Activated T-cell treated with anti-CD3 and anti-CD28 coated beads for 1 hour (primary cell): ENCODE measurements around the gene SLC30A2.

Experiments used
- DNase-seq: peaks from one replicate; pipeline ENCODE4 v3.0.0-alpha.2; 2020; ENCODE audit warnings: low read depth

SLC30A2 gene

DNA sequence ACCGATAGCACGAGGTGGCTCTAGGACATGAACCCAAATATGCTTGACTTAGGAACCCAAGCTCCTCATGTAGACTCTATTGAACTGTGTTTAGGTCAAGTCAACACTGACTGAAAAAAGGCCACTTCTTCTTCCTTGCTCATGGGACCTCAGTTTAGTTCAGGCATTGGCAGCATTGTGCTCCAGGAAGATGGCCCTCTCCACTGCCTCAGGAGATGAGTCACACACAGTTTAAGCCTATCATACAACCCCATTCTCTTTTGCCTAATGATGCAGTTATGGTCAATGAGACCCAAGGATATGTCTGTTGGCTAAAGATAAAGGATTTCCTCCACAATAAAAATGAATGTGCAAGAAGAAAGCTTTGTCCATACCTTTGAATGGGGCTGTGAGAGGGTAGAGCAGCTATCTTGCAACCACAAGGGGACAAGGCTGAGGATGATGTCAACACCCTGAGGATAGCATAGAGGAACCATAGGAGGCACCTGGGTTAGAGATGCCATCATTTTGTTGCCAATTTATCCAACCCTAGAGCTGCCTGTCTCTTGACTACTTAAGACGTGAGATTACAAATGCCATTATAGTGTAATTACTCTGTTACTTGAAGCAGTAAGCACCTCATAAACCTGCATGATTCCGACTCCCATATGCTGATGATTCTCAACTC is 24.5 kb upstream of the SLC30A2 start:
- DNase-seq: no peak

DNA sequence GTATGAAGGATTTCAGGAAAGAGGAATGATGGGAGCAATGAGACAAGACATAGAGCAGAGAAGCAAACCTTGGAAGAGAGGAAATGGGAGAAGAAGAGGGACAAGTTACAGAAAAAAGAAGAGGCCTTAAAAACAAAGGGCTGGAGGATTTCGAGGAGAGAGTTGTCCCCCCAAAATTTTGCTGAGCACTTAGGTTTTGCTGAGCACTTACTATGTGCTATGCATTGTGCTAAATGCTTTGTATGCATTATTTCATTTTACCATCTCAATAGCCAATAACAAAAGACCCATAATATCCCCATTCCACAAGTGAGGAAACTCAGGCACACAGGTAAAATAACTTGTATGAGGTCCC is 24.0 kb upstream of the SLC30A2 start:
- DNase-seq: no peak

DNA sequence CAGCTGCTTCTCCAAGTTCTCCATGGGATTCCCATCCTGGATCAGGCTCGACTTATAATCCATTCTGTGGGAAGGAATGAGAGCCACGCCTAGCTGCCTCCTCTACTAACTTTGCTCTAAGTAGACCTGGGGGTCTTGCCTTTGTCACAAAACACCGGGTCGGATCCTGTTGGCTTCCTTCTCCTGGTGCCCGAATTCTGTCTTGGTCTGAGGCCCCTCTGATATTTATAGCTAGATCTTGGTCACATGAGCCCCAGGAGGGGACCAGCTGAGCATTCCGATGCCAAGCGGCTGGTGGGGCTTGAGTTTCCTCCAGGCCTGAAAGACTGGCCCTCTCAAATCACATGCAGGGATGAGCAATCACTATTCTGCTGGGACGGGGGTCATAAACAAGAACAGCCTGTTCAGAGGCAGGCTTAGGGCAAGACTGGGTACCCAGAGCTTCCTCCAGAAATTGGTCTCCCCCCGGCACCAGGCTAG is 21.6 kb upstream of the SLC30A2 start, which contains the start of gene TRIM63:
Gene TRIM63, minus strand, starts transcription at position 199 of the 480 bp plus-strand sequence. Its CDS starts 136 bp downstream, at position 63.
- no peak for DNase-seq

DNA sequence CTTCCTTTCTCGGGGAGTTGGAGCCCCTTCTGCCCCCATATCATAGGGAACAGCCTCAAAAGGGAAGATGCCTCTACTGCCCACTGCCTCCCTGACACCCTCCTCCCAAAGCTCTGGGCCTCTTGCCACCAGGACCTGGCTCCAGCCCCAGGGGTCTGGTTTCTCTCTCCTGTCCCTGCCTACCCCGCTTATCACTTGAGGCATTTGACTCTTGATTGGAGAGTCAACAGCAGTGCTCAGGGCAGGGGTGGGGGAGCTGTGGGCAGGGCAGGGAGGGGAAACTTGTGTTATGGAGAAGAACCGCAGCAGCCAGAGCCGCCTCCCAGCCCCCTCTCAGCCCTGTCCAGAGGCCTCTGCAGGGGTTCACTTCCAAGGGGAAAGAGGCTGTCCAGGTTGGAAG is 20.9 kb upstream of the SLC30A2 start:
- no peak for DNase-seq

DNA sequence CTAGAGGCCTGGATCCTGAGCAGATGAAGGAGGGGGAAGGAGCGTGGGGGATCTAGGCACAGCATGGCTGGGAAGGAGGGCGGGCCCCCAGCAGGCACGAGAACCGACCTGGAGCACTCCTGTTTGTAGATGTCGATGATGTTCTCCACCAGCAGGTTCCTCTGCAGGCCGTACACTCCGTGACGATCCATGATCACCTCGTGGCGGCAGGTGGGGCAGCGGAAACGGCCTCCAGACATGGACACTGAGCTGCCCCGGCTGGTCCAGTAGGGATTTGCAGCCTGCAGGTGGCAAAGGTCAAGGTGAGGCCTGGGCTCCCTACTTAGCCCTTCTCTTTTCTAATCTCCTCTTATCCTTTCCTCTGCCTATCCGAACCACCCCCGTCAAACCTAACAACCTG is 20.2 kb upstream of the SLC30A2 start:
- DNase-seq: no peak

DNA sequence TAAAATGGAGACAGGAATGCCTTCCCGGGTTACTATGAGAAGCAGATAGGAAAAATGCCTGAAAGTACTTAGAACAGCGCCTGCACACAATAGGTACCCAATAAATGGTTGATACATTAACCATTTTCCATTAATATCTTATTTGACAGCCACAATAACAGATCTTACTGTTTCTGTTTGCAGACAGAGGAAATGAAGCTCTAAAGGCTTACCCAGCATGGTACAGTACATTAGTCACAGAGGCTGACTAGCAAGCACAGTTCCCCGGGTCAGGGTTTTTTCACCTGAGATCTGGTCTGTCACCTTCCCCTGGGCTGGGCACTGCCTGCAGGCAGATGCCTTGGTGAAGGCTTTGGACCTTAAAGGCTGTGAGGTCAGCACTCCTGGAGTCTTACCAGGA is 18.6 kb upstream of the SLC30A2 start:
- DNase-seq: no peak

DNA sequence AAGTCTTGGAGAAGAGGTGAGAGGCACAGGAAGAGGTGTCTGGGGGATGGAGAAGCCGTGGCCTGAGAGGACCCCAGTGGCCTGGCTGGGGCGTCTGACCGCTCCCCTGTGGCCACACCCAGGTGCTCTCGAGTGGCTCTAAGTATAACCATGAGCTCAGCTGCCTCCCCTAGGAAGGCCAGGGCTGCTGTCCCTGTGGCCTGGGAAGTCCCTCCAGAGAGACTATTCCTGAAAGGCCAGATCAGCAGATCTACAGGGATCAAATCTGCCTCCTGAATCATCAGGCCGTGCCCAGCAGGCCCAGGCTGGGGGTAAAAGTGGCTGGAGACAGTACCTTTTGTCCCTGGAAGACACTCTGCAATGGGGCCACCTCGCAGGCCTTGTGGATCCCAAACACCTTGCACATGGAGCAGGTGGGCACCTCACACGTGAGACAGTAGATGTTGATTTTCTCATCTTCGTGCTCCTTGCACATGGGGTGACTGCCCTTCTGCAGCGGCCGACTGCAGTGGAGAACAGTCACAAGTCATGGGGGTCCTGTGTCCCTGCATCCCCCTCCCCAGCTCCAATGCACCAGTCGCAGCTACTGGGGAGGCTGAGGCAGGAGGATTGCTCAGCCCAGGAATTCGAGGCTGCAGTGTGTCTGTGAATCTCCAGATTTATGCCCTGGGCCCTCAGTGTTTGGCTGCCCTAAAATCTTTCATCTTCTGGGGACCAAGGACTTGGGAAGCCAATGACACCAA is 15.1 kb upstream of the SLC30A2 start:
- DNase-seq: no peak

DNA sequence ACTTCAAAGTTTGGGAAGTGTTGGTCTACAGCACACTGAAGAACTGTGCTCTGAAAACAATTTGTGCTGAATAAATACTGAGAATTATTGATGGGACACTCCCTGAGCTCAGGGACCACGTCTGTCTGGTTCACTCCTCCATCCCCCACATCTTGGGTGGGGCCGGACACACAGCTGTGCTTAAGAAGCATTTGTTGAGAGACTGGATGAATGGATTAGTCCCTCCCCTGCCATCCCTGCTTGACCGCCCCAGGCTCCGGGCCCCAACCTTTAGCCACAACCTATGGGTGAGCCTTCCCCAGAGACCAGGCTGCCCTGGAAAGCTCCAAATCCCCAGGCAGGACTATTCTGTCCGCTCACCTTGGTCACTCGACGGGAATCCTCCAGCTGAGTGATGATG is 14.0 kb upstream of the SLC30A2 start:
- no peak for DNase-seq

DNA sequence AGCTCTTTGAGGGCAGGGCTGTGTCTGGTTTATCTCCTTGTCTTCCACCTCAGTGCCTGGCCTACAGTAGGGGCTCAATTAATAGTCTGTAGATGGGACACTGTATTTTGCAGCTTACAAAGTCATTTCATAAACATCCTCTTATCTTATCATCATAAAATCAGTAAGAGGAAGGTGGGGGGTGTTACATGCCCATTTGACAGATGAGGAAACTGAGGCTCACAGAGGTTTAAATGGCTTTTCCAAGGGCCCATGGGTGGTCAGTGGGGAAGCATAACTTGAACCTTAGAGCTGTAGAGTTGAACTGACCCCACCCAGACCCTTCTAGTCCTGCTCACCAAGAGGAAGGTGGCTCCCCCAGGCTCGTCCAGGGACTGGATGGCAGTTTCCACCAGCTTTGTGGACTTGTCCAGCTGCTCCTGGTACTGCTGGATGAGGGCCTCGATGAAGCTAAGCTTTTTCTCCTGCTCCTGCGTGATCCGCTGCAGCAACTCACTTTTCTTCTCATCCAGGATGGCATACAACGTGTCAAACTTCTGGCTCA is 12.2 kb upstream of the SLC30A2 start:
- DNase-seq: no peak

DNA sequence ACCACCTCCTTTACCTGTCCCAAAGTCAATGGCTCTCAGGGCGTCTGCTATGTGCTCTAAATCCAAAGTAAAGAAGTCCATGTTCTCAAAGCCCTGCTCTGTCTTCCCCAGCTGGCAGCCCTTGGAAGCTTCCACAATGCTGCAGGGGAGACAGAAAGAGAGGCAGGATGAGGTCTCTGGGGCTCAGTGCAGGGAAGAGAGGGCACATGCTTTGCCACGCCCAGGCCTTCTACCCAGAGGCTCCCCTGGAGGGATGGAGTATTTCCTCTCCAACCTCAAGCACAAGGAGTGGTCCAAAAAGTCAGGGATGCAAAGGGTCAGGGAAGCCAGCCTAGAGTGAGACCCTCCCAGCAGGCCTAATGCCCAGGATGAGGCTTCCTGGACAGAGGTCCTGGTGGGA is 11.3 kb upstream of the SLC30A2 start:
- no peak for DNase-seq

DNA sequence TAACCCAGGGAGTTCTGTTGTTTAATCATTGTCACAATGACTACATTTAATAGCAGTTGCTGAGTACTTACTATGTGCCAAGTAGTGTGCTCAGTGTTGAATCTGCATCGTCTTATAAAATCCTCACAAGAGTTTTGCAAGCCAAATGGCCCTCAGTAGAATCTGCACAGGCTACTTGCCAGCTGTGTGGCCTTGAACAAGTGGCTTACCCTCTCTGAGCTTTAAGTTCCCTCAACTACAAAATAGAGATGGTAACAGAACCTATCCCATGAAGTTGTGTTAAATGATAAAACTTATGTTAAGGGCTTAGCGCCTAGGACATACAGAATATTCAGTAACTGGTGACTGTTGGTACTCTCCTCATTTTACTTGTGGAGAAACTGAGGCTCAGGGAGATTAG is 9.1 kb upstream of the SLC30A2 start:
- no peak for DNase-seq

DNA sequence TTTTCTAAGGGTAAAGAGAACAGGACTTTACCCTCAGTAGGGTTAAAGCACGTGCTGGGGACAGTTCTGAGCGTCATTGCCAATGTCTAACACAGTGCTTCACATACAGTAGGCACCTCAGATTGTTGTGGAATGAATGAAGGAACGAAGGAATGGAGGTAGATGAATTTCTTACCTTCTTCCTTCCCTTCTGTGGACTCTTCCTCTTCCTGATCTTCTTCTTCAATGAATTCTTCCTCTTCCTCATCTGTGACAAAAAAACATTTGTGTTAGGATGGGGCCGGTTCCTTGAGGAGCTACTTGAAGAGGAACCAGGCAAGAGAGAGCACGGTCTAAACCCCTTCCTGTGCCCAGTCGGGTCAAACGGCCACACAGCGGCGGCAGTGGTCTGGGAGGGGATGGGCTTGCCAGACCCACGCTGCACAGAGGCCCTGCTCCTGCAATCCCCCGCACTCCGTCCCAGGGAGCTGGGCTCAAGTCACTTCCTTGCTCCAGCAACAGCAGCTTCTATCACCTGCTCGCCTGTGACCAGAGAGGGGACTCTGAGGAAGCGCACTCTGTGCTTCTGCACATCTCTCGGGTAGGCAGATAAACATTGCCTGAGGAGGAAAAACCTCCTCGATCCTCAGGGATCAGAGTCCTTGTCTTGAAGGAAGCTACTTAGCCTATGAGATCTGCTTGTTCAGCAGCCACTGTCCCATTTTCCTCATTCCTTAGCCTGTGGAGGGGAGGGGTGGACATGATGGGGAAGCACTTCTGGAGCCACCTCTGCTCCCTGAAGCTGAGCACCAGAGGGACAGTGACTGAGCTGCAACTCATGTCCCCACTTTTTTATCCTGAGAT is 8.0 kb upstream of the SLC30A2 start:
- no peak for DNase-seq

DNA sequence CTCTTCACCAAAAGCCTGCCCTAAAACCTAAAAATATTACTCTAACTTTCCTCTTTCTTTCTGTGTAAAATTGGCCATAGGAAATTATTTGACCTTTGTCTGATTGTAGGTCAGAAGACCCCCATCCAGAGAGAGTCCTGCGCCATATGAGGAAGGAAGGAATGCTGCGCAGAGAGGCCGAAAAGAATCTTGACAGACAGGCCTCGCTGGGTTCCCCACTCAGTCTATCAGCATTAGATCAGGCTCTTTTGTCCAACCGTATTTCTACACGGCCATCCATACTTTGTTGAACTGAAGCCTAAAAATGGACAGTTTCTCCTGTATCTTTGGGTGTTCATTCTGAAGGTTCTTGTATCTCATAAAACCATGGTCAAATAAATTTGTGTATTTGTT is 4.3 kb upstream of the SLC30A2 start:
- DNase-seq: no peak

DNA sequence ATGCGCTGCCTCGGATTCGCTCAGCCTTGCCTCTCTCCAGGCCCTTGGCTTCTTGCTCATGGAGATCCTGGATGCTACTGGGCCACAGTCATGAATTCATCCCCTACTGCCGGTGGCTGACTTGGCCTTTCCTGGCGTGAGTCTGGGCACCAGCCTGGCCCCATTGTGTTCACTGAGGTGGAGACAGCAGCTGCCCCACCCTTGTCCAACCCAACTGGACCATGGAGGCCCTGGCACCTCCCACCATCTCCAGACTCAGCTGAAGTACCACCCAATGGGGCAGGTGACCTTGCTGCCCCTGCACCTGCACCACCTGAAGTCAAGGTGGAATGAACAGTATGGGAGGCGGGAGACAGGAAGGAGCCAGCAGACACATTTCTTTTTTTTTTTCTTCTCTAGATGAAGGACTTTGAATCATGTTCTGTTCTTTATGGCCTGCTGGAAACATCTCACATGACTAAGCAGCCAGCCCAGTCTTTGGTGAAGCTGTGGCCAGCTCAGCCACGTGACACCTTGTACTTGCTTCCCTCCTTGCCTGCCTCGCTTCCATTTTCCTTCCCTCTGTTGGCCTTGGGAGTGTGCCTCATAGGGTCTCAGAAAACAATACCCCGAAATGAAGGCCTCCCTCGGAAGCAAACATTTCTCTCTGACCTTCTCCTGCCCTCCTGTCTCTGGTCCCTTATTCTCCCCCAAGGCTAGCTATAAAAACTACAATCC is 3.8 kb upstream of the SLC30A2 start:
- no peak for DNase-seq

DNA sequence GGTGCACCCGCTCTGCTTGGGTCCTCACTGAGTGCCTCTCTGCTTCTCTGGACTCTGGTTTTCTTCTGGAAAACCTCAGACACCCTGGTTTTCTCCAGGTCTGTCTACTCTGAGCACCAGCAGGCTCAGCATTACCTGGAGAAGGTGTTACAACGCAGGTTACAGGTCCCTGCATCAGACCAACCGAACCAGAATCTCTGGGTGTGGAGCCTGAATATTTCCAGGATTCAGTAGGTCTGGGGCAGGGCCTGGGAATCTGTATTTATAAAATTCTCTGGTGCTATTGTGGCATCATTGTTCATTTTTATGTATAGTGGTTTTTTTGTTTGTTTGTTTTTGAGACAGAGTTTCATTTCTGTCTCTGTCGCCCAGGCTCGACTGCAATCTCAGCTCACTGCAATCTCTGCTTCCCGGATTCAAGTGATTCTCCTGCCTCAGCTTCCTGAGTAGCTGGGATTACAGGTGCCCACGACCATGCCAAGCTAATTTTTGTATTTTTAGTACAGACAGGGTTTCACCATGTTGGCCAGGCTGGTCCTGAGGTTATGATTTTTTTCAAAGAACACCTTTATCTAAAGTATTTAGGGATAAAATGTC is 1.5 kb upstream of the SLC30A2 start:
- DNase-seq: no peak

DNA sequence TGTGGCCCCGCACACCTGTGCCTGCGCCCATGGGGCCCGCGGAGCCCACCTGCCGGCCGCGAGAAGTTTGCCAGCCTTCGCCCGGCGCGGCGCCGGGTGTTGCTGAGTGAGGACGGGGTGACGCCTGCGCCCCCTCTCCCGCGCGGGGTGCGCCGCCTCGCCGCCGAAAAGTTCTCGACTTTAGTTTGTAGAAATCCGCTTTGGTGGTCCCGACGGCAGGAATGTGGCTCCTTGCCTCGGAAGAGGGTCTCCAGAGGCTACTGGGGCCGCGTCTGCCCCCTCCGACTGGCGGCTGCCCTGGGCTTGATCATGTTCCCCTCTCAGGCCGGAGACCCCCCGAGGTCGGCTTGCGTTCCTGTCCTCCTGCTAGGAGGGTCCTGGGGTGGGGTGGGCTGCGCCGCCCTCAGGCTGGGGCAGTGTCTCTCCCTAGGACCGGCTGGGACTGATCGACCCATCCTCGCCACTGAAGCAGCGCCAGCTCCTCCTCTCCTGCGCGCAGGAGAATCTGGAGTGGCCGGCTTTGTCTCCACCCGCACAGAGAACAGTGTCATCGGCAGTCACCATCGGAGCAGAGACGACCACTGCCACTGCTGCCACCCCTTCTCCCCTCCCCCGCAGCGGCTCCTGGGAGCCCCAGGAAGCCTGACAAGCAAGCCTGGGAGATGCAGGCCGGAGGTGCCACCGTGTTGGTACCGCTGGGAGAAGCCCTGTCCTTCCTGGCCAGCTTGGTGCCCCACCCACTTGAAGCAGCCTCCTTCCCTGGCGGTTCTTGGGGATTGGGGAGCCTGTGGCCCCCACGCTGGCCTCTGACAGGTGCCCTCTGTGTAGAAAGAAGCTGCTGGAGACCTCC is 553 bp upstream of the SLC30A2 start:
- DNase-seq: no peak

DNA sequence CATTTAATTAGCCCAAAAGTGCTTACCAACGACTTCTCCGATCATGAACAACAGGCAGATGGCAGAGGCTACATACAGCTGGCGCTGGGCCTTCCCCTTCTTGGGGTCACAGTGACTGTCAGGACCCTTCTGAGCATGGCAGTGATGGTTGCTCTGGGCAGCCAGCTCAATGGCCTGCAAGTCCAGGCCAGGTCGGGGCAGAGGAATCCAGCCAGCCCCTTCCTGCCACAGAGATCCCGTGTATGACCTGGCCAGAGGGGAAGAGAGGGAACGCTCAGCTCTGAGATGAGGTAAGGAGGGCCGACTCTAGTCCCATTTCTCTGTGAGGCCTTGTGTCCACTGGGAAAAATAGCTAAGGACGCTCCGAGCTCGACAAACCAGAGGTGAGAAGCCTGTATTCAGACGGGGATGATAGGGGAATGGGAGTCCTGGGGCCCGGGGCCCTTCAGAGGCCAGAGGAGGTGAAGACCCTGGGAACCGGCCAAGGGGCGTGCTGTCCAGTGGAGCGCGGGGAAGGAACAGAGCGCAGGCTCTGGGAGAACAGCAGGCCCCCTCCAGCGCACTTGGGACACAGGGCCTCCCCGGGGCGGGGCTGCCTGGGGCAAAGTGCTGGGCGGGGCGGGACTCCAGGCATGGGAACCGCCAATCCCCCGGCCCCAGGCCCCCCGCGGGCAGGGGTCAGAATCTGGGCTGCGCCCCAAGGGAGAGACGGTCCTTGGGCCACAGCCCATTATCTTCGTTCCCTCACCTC is 772 bp downstream of the SLC30A2 start:
- DNase-seq: no peak

DNA sequence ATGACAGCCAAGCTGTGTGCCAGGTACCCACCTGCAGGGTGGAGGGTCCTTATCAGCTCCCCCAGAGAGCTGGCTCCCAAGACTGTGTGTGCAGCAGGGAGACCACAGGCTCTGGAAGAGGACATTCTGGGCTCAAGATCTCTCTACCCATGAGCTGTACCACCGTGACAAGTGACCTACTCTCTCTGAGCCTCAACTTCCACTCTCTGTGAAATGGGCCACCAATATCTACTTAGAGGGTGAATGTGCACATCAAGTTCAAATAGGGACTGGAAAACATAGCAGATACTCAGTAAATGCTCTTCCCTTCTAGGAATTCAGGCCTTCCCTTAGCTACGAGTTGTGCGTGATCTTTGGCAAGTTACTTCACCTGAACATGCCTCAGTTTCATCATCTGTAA is 1.5 kb downstream of the SLC30A2 start:
- DNase-seq: no peak

DNA sequence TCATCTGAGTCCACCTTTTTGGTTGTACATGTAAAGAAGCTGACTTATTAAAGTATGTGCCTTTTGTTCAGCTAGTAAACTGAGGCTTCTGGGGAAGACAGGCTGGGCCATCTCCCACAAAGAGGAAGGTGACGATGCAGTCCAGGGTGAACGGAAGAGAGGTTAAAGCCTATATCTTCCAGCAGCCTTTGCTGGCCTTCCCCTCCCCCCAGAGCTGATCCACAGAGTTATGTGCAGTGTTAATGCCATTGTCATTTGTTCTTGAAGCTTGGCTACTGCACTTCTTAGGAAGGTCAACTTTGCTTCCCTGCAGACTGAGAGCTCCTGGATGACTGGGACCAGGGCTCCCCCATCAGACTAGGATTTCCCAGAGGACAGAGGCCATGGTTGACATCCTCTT is 2.2 kb downstream of the SLC30A2 start:
- no peak for DNase-seq

DNA sequence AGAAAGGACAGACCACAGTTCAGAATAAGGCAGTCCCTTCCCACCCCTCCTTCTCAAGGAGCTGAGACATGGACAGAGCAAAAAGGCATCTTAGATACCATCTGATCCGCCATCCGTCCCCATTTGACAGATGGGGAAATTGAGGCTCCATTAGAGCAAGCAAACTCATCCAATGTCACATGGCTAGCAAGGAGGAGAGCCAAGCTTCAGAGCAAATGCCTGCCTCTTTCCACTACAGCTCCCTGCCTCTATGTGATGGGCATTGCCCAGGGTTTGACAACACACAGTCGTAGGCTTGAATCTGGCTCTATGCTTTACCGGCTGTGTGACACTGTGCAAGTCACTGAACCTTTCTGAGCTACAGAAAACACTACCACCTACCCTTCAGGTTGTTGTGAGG is 3.9 kb downstream of the SLC30A2 start:
- DNase-seq: no peak
